Caco-2 (cell line): Measurements from ENCODE around the gene GRM5. TPM values are rescaled to one million over a fixed set of nuclear protein-coding genes. Genes with fewer than 3 reads are reported as not detected.

Source experiments
- BruUV-seq: library from RNA; stranded (reverse); fragments of 400-500 nt; replicated peaks from 2 replicates; lab custom pipeline; 2021; lab: Mats Ljungman, UMichigan
- CTCF ChIA-PET: fragments of 300-600 bp; sonication (Branson Sonifier 250); formaldehyde crosslinking; loops from one replicate; lab custom pipeline; 2022; ENCODE audit warnings: antibody characterized with exemption; lab: Charles Lee
- POLR2A ChIA-PET: fragments of 300-600 bp; sonication (Branson Sonifier 250); formaldehyde crosslinking; loops from one replicate; lab custom pipeline; 2022; ENCODE audit warnings: antibody characterized with exemption; lab: Charles Lee
- DNase-seq, 2 experiments: peaks; one replicate each; pipeline versions ENCODE4 v3.0.0 to v3.0.0-alpha.2; 2020 to 2022
- H3K27me3 ChIP-seq: replicated peaks from 2 replicates; pipeline ENCODE4 v1.6.0; 2011; ENCODE audit warnings: low read length; ENCODE audit not compliant: control insufficient read depth, insufficient read depth
- H3K36me3 ChIP-seq: 2 replicates; pipeline ENCODE4 v1.5.1; 2011; ENCODE audit warnings: low read length; ENCODE audit not compliant: control insufficient read depth, insufficient read depth
- H3K4me1 ChIP-seq: fragments of 250-450 bp; sonication (Bioruptor Pico); 2 replicates; pipeline ENCODE4 v1.5.1; 2020; ENCODE audit warnings: mild to moderate bottlenecking
- H3K4me3 ChIP-seq: 2 replicates; pipeline ENCODE4 v1.5.1; 2011; ENCODE audit warnings: low read depth, mild to moderate bottlenecking, control low read depth, low read length
- H3K9me3 ChIP-seq: fragments of 250-450 bp; sonication (Bioruptor Pico); 2 replicates; pipeline ENCODE4 v1.5.1; 2020; ENCODE audit warnings: mild to moderate bottlenecking, moderate library complexity
- H3K27ac Mint-ChIP-seq: one replicate; pipeline ENCODE4 v1.8.0; 2022; ENCODE audit warnings: mixed read lengths; ENCODE audit not compliant: unreplicated experiment
- H3K27me3 Mint-ChIP-seq: one replicate; pipeline ENCODE4 v1.8.0; 2022; ENCODE audit warnings: mixed read lengths; ENCODE audit not compliant: insufficient read depth, unreplicated experiment
- H3K36me3 Mint-ChIP-seq: one replicate; pipeline ENCODE4 v1.8.0; 2022; ENCODE audit warnings: mild to moderate bottlenecking, mixed read lengths; ENCODE audit not compliant: insufficient read depth, unreplicated experiment
- H3K4me1 Mint-ChIP-seq: one replicate; pipeline ENCODE4 v1.8.0; 2022; ENCODE audit warnings: low read depth, mixed read lengths; ENCODE audit not compliant: unreplicated experiment
- H3K4me3 Mint-ChIP-seq: one replicate; pipeline ENCODE4 v1.8.0; 2022; ENCODE audit warnings: mild to moderate bottlenecking, moderate library complexity, mixed read lengths; ENCODE audit not compliant: unreplicated experiment
- H3K9me3 Mint-ChIP-seq: one replicate; pipeline ENCODE4 v1.8.0; 2022; ENCODE audit warnings: mixed read lengths; ENCODE audit not compliant: unreplicated experiment
- CTCF ChIP-seq, 2 experiments: fragments of 200-600 bp in 1 of 2; IDR thresholded peaks; 1 replicate in 1 of 2; 2 replicates in 1 of 2; pipeline versions ENCODE4 v1.5.1 to v1.8.0; 2011 to 2022; ENCODE audit warnings: antibody characterized with exemption in 1 of 2, control low read depth in 1 of 2, inconsistent platforms in 1 of 2, low read depth in 1 of 2, low read length in 1 of 2, mild to moderate bottlenecking in 1 of 2, moderate library complexity in 1 of 2; ENCODE audit not compliant: insufficient read depth in 1 of 2, severe bottlenecking in 1 of 2, unreplicated experiment in 1 of 2
- intact Hi-C: fragments of 100-400 bp; cut with micrococcal nuclease; formaldehyde crosslinking; loops from one replicate; pipeline ENCODE4 v1.10.0; 2022; ENCODE audit not compliant: unreplicated experiment
- total RNA-seq: library from RNA; stranded (reverse); gene quantifications from 2 replicates; pipeline ENCODE4 v1.2.3, GENCODE V29; 2022

Gene GRM5
- total RNA-seq, 1 experiment from 2014 or later, result not detected

DNA sequence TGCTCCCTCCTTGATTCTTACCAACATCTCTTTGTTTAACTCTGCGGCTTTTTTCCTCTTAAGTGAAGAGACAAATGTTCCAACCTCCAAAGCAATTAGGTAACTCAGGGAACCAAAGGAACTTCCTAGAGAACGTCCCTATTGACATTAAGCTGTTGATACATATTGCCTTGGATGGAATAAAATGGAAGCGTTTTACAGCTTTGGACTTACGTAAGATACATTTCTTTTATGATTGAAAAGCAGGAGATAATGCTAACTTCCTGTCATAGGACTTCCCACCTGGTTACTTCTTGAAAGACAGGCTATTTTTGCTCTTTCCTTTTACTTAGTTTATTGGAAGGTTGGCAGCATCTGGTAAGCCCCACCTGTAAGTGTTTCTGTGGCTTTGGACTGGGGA, 482.5 kb downstream of the GRM5 start:
- POLR2A ChIA-PET, result no interaction called here
- Mint-ChIP-seq H3K9me3 (no peaks in the 10 kb centered on the region), H3K4me3 (no peak overlapping the region), H3K27ac (no peak overlapping the region), H3K36me3 (no peaks in the 10 kb centered on the region), H3K27me3 (peaks cover 21% of the 10 kb centered on the region), H3K4me1 (no peaks in the 10 kb centered on the region)
- Histone ChIP-seq H3K4me3 (no peak overlapping the region), H3K4me1 (no peaks in the 10 kb centered on the region), H3K9me3 (no peaks in the 10 kb centered on the region), H3K36me3 (no peaks in the 10 kb centered on the region), H3K27me3 (no peaks in the 10 kb centered on the region)
- no TSS peak for BruUV-seq
- intact Hi-C loops, result no loop called here
- no peak for TF ChIP-seq CTCF (IDR thresholded peaks at IDR 0.05; ENCODE audit: insufficient read depth in 1 of 2, low read depth in 1 of 2, low read length in 1 of 2, severe bottlenecking in 1 of 2, unreplicated experiment in 1 of 2)
- no peak for DNase-seq
- CTCF ChIA-PET, result no interaction called here

- no TSS peak for BruUV-seq
- TF ChIP-seq CTCF (IDR thresholded peaks at IDR 0.05; ENCODE audit: insufficient read depth in 1 of 2, low read depth in 1 of 2, low read length in 1 of 2, severe bottlenecking in 1 of 2, unreplicated experiment in 1 of 2), result no peak
- Histone ChIP-seq H3K36me3 (no peaks in the 10 kb centered on the region), H3K9me3 (no peaks in the 10 kb centered on the region), H3K4me1 (no peaks in the 10 kb centered on the region), H3K4me3 (no peak overlapping the region), H3K27me3 (no peaks in the 10 kb centered on the region)
- H3K4me1 Mint-ChIP-seq, result no peaks in the 10 kb centered on the region
- H3K4me3 Mint-ChIP-seq, result no peak overlapping the region
- no peaks in the 10 kb centered on the region for H3K9me3 Mint-ChIP-seq
- POLR2A ChIA-PET, result no interaction called here
- H3K36me3 Mint-ChIP-seq, result no peaks in the 10 kb centered on the region
- H3K27me3 Mint-ChIP-seq, result peaks cover 19% of the 10 kb centered on the region
- H3K27ac Mint-ChIP-seq, result no peak overlapping the region
- DNase-seq, result no peak
- CTCF ChIA-PET, result no interaction called here
- intact Hi-C loops, result no loop called here
Measured at GRCh38 chr11:88579466-88579865, 486.3 kb downstream of the GRM5 start.

GRCh38 chr11:88576741-88577140, 489.0 kb downstream of the GRM5 start:
- intact Hi-C loops, result no loop called here
- no peak overlapping the region for H3K4me3 ChIP-seq
- CTCF ChIA-PET, result no interaction called here
- no TSS peak for BruUV-seq
- no peaks in the 10 kb centered on the region for H3K4me1 Mint-ChIP-seq
- no peaks in the 10 kb centered on the region for H3K4me1 ChIP-seq
- H3K9me3 Mint-ChIP-seq, result no peaks in the 10 kb centered on the region
- no peak overlapping the region for H3K4me3 Mint-ChIP-seq
- no peaks in the 10 kb centered on the region for H3K27me3 ChIP-seq
- no peaks in the 10 kb centered on the region for H3K36me3 Mint-ChIP-seq
- no peaks in the 10 kb centered on the region for H3K36me3 ChIP-seq
- POLR2A ChIA-PET, result no interaction called here
- no peak for TF ChIP-seq CTCF (IDR thresholded peaks at IDR 0.05; ENCODE audit: insufficient read depth in 1 of 2, low read depth in 1 of 2, low read length in 1 of 2, severe bottlenecking in 1 of 2, unreplicated experiment in 1 of 2)
- H3K9me3 ChIP-seq, result no peaks in the 10 kb centered on the region
- H3K27ac Mint-ChIP-seq, result no peak overlapping the region
- DNase-seq, result no peak
- peaks cover 18% of the 10 kb centered on the region for H3K27me3 Mint-ChIP-seq
